Glomerular endothelial cell (primary cell): ENCODE data around the gene TBC1D19. TPM values are rescaled to one million over a fixed set of nuclear protein-coding genes. Genes with fewer than 3 reads are reported as not detected.
"Not testable (repeated sequence)": the region's sequence is repeated elsewhere in the genome, so short reads cannot be mapped to it uniquely, and the experiment has no call there.

Experiments
- DNase-seq: peaks from one replicate; pipeline ENCODE4 v3.0.0-alpha.2; 2011; ENCODE audit warnings: low read depth, low spot score; ENCODE audit errors: extremely low read depth
- total RNA-seq: library from RNA; depleted of rRNA; stranded (reverse); fragments of >200 nt; gene quantifications from 2 replicates; pipeline ENCODE4 v1.2.3, GENCODE V29; 2015

TBC1D19 gene
- total RNA-seq, 1 donor from 2014 or later, result 14.6 TPM

DNA sequence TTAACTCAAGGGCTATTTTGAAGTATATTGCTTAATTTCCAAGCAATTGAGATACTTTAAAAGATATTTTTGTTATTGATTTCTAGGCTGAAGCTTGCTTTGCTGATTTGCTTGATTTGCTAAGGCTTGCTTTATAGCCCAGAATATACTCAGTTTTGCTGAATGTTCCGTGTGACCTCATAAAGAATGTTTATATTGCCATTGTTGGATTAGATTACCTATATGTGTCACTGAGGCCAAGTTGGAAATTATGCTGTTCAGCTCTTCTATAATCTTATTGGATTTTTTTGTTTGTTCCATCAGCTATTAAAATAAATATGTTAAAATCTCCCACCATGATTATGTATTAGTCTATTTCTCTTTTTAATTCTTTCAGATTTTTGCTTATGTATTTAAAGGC, 13.0 kb downstream of the TBC1D19 start:
- no peak for DNase-seq

DNA sequence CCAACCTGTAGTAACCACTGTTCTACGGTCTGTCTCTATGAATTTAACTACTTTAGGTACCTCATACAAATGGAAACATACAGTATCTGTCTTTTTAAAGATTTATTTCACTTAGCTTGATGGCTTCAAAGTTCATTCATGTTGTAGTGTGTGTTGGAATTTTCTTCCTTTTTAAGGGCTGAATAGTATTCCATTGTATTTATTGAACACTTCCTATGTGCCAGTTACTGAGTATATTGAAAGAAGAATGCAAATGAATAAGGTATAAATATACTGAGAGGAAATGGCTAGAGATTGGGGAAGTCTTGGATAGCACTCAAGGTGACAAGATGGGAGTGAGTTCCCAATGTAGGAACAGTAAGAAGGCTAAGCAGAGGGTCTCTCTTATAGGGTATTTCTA, 17.3 kb downstream of the TBC1D19 start:
- no peak for DNase-seq

DNA sequence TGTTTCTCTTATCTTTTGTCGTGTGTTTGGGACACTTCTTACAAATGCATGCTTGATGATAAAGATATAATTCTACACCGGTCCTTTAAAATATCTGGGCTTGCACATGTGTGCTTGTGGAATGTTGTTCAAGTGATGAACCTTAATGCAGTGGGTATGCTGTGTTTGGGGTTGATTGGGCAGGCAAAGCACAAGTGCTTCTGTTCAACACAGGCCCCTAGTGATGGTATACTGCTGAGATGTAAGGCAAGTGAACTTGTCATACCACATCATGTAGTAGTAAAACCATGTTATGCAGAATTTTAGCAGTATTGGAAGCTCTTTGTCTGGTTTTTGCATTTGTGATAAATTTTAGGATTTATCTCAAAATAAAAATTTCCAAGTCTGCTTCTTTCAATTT, 23.9 kb downstream of the TBC1D19 start:
- DNase-seq, result no peak

DNA sequence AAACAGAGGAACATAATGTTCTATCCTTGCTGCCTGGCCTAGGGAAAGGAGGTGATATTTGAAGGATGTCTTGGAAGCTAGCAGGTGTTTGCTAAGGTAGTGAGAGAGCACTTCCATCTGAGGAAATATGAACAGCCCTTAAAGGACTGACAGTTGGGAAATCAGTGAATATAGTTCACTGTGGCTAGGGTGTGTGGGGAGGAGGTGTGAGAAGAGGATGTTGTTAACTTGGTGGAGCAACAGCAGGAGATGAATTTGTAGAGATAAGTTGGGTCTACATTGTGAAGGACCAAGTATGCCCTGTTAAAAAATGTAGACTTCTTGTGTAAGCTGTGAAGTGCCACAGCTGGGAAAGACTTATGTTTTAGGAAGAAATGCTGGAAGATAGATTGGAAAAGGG, 25.5 kb downstream of the TBC1D19 start:
- no peak for DNase-seq

DNA sequence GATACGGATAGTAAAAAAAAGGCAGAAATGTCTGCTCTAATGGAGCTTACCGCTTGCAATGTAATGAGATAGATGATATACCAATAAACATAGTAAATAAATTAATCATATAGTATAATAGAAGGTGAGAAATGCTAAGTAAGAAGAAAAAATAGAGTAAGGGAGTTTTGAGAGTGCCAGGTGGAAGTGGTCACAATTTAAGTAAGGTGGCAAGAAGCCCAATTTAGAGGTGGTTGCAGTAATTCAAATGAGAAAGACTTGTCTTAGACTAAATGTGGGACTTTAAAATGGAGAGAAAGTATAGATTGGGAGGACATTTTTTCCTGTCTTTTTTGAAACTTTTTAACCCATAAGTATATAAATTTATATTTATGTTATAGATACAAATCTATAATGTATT, 26.0 kb downstream of the TBC1D19 start:
- no peak for DNase-seq

DNA sequence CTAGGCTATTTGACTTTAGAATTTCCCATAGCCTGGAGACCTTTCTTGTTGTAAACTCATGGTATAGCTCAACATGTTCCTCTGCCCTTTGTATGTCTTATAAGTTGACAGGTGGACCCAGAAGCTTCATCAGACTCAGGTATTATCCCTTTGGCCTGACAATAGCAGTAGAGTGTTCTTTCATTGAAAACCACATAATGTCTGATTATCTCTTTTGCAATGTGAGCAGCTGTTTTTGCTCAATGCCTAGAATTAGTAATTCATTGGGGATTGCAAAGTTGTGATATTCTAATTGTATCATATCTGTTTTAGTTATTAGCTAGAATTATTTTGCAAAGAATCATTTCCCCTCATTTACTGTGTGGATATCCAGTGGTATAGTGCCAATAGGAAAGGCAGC, 27.5 kb downstream of the TBC1D19 start:
- no peak for DNase-seq

DNA sequence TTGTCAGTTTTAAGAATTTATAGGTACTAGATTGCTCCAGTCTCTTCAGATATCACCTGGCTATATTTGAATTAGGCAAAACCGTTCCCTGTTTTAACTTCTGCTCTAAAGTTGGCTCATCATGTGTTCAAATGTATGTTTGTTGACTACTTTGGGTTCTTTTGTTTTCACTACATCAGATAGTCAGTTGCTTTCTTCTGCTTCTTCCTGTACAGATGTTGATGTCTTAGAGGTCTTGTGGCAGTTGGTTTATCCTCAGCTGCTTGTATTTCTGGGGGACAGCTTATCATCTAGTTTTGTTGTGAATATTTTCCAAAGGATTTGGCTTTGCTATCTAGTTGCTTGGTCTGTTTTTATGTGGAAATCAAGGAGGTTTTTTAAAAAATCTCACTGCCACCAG, 28.0 kb downstream of the TBC1D19 start:
- DNase-seq, result no peak

DNA sequence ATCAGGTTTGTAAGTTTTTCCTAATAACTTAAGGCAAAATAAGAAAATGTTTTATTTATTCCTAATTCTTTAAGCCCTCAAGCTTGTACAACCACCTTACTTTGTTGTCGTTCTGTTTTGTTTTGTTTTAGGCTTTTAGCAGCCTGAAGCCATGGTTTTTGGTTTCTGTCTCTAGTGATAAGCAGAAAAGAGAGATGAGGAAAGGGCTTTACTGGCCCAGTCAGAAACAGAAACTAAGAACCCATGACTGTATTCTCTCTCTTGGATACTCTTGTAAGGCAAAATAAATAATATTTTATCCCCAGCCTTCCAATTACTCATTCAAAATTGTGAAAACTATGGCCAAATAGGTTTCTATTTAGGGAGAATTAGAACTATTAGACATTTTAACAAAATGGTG, 29.4 kb downstream of the TBC1D19 start:
- no peak for DNase-seq

DNA sequence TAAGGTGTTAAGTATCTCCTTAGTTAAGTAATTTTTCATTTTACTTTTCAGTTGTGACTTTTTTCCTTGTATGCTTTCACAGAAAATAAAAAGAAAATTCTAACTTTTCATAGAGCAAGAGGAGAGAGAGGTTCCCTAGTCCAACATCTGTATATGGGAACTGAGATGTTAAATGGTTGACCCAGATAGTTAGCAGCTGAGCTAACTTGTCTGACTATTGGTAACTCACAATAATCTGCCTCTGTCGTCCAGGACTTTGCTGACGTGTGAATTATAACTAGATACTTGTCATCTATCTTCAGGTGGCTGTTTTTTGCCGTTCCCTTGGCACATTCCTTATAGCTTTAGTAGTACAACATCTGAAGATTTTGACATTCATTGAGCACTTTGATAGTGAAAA, 29.9 kb downstream of the TBC1D19 start:
- no peak for DNase-seq

DNA sequence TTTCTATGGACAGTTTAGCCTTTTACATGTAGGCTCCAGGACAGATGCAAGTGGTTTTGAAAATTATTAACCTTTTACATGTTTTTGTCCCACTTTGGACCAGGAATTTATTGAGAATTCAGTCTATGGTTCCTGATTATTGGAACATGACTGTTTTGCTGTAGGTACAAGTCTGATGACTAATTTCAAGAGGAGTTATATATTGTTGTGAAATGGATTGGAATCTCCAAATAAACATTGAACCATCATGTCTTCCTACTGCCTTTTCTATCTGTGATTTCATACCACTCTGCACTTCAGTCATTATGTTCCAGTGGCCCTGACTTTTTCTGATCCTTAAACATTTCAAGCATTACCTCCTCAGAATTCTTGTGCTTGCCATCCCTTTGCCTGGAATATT, 35.9 kb downstream of the TBC1D19 start:
- no peak for DNase-seq

DNA sequence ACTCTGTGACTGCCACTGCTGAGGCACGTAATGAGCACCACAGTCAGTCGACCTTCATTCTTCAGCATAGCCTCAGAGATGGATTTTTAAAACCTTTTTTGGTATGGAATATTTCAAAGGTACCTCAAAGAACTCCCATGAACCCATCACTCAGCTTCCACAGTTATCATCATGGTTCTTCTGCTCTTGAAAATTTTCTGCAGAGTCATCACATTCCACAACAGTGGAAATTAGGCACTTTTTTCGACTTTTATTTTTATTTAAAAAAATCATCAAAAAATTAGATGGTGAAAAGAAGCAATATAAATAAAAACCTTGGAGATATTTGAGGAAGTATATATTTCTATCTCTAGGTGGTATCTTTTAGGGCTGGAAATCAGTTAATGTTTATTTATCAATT, 37.5 kb downstream of the TBC1D19 start:
- no peak for DNase-seq

DNA sequence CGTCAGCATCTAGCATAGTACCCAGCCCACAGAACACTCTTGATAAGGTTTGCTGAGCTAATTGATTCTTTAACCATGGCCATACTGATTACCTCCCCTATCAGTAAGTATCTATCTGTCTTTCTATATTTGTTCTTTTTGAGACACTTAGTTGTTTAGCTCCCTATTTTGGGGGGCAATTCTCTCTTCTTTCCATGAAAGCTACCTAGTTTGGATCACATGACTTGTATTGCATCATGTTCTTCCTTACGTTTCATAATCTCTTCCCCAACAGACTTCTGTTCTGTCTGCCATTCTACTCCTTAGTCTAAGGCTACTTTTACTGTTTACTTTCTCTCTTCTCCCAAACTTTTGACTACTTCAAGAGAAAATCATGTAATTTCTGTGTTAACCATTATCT, 39.0 kb downstream of the TBC1D19 start:
- DNase-seq, result no peak

DNA sequence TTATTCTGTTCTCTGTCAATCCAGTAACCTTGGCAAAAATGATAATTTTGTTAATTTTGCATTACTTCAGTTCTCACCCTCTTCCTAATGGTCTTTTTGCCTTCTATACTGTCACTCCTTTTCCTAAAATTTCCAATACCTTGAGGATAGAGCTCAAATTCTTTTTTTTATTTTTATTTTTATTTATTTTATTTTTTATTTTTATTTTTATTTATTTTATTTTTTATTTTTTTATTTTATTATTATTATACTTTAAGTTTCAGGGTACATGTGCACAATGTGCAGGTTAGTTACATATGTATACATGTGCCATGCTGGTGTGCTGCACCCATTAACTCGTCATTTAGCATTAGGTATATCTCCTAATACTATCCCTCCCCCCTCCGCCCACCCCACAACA, 42.8 kb downstream of the TBC1D19 start:
- not testable (repeated sequence) for DNase-seq

DNA sequence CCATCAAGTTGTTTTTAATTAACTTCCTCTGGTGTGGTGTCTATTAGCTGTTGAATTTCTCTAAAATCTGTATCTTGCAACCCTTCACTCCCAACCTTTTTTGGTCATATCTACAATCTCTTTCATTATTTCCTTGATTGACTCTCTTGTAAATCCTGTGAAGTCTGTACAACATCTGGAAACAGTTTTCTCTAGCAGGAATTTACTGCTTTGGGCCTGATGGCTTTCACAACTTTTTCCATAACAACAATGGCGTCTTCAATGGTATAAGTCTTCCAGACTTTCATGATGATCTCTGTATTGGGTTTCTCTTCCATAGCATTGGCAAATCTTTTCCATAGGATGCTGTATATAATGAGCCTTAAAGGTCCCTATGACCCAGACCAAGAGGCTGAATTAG, 49.0 kb downstream of the TBC1D19 start:
- no peak for DNase-seq

DNA sequence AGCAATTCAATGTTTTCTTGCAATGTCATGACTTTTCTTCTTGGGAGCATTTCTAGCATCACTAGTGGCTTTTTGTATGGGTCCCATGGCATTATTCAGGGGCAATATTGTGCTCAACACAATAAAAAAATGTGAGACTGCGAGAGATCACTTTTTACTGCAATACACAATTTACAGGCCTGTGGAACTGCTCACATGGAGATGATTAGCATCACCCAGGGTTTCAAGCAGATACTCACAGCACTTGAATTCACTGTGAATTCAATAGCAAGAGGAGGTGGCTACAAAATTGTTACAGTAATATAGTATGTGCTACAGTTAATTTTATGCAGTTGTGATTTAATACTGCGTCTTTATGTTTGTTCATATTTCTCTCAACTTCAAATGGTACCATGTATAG, 50.4 kb downstream of the TBC1D19 start:
- no peak for DNase-seq

DNA sequence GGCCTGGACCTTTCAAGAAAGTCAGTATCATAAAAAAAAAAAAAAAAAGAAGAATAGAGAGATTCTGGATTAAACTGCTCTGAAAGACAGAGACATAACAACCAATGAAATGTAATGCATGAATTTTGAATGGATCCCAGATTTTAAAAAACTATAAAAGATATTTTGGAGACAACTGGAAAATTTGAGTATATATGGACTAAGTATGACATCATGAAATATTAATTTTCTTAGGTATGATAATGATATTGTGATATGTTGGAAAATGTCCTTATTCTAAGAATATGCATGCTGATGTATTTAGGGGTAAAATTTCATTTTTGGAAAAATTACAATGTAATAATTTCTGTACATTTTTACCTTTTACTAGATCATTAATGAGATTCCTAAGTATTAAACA, 52.6 kb downstream of the TBC1D19 start:
- no peak for DNase-seq

DNA sequence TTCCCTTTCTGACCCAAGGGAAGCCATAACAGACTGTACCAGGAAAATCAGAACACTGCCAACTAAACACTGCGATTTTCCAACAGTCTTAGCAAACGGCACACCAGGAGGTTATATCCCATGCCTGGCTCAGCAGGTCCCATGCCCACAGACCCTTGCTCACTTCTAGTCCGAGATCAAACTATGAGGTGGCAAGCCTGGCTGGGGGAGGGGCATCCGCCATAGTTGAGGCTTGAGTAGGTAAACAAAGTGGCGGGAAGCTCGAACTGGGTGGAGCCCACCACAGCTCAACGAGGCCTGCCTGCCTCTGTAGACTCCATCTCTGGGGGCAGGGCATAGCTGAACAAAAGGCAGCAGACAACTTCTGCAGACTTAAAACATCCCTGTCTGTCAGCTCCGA, 56.8 kb downstream of the TBC1D19 start:
- not testable (repeated sequence) for DNase-seq

DNA sequence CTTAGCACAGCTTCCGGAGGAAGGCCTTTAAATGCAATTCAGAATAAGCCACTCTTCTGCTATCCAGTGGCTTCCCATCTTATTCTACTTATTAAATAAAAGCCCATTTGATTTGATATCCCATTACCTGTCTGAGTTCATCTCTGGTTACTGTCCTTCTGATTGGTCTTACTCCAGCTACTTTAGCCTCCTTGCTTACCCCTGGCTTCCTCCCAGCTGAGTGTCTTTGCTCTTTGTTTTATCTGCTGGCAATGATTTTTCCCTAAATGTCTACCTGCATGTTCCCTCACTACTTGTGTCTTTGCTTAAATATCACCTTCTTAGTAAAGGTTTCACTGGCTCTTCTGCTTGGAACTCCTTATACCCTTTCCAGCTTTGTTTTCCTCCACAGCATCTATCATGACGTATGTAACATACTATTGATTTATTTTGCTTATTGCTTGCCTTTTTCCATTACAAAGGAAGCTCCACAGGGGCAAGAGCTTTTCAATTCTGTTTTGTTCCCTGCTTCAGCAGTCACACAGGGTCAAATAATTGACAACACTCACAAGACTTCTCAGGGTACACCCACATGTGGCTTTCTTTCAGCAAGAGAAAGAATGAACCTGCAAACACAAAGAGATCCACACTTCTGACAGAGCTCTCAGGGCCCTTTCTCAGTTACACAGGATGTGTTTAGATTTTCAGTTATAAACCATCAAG, 63.8 kb downstream of the TBC1D19 start:
- DNase-seq, result no peak

DNA sequence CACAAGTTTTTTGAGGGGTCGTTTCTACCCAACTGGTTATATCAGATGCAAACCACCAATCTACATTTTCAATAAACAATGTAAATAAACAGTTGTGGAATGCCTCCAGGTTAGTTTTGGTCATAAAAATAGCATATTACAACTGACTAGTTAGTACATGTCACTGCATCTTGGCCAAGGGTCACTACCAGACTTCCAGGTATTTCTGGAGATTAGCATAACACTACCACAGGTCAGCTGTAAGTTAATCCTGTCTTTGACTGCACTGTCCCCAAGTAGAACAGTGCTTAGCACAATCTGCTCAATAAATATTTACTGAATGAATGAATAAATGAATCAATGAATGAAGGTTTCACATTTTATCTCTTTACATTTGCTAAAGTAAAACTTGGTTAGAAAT, 64.4 kb downstream of the TBC1D19 start:
- no peak for DNase-seq

DNA sequence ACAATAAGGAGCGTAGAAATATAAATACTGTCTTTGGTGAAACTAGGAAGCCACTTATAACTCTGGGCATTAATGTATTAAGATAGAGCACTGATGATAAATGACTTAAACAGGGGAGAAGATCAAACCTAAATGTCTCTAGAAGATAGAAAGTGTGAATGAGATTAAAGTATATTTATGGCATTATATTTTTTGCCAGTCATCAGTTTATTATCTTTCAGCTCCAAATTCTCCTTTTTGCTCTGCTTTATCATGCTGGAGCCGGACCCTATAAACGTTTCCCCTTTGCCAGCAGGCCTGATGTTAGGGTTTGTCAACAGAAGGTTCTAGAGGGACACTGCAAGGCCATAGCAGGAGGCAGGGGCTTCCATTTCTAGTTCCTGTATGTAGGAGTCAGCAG, 76.4 kb downstream of the TBC1D19 start:
- DNase-seq, result no peak

DNA sequence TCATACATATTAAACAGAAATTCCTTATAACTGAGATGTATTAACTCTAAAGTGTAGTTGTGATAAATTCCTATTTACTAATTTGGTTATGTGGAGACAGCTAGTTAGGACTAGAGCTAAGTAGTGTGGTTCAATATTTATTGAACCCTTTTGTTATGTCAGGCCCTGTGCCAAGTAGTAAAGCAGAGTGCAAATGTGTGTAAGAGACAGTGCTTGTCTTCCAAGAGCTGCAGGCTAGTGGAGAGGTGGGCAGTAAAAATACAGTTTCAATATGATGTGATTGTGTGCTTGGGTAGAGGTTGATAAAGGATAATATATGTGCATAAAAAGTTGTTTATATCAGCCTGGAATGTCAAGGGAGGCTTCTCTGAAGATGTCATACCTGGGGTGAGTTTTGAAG, 80.0 kb downstream of the TBC1D19 start:
- DNase-seq, result no peak

DNA sequence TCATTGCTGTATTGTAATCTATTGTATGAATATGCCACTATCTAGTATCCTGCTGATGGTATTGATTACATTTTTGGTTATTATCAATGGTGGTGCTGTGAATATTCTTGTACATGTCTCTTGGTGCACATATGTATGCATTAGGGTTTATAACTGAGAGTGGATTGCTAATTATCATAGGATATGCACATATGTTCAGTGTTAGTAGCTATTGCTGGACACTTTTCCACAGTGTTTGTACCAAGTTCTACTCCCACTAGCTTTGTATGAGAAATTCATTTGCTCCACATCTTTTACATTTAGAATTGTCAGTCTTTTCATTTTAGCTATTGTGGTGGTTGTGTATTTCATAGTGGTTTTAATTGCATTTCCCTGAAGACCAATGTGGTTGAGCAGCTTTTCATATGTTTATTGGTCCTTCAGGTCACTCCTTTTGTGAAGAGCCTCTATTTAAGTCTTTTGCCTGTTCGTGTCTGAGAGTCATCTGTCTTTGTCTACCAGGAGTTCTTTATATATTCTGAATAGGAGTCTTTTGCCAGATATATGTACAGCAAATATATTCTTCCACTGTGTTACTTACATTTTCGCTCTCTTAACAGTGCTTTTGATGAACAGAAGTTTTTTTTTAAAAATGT, 87.1 kb downstream of the TBC1D19 start:
- DNase-seq, result no peak
